Endothelial cell of umbilical vein (primary cell): ENCODE results near the gene LRP1B. TPM values are rescaled to one million over a fixed set of nuclear protein-coding genes. Genes with fewer than 3 reads are reported as not detected.

Experiments used
- BruUV-seq: library from RNA; stranded (reverse); fragments of 400-500 nt; replicated peaks from 2 replicates; lab custom pipeline; 2021; lab: Mats Ljungman, UMichigan
- CTCF ChIA-PET: fragments of 300-600, 350-600 bp; sonication (Branson Sonifier 250); formaldehyde crosslinking; loops from one replicate; lab custom pipeline; 2021; ENCODE audit warnings: antibody characterized with exemption, inconsistent platforms; lab: Charles Lee
- POLR2A ChIA-PET: fragments of 300-600, 350-600 bp; sonication (Branson Sonifier 250); formaldehyde crosslinking; loops from one replicate; lab custom pipeline; 2021; ENCODE audit warnings: antibody characterized with exemption, inconsistent platforms; lab: Charles Lee
- DNase-seq: peaks from one replicate; pipeline ENCODE4 v3.0.0-alpha.2; 2011; ENCODE audit warnings: low read depth, low spot score
- FAIRE-seq: peaks from 2 replicates; lab custom pipeline; 2011; peaks lifted over from hg19 to GRCh38; lab: Jason Lieb, UNC
- H2AFZ ChIP-seq: 2 replicates; pipeline ENCODE4 v1.6.0; 2012; ENCODE audit warnings: low read depth, low read length, control low read depth, inconsistent platforms
- H3K27ac ChIP-seq: 2 replicates; pipeline ENCODE4 v1.5.1; 2011; ENCODE audit warnings: low read depth, mild to moderate bottlenecking, control low read depth, low read length, moderate library complexity; ENCODE audit not compliant: insufficient read depth
- H3K27me3 ChIP-seq, 2 experiments: 2 replicates each; pipeline versions ENCODE4 v1.6.0 to v1.6.1; 2011; ENCODE audit warnings: low read length in 2 of 2, mixed read lengths in 1 of 2; ENCODE audit not compliant: control insufficient read depth in 2 of 2, insufficient read depth in 2 of 2
- H3K36me3 ChIP-seq, 2 experiments: 2 replicates in 1 of 2; 3 replicates in 1 of 2; pipeline ENCODE4 v1.5.1; 2011; ENCODE audit warnings: low read length in 2 of 2, mild to moderate bottlenecking in 1 of 2, moderate library complexity in 1 of 2; ENCODE audit not compliant: control insufficient read depth in 2 of 2, insufficient read depth in 2 of 2; ENCODE audit errors: extremely low read depth in 1 of 2
- H3K4me1 ChIP-seq: 3 replicates; pipeline ENCODE4 v1.5.1; 2011; ENCODE audit warnings: mild to moderate bottlenecking, low read length; ENCODE audit not compliant: control insufficient read depth, insufficient read depth; ENCODE audit errors: extremely low read depth
- H3K4me2 ChIP-seq: 2 replicates; pipeline ENCODE4 v1.6.1; 2011; ENCODE audit warnings: low read length, control low read depth, mixed read lengths; ENCODE audit not compliant: insufficient read depth
- H3K4me3 ChIP-seq, 3 experiments: fragments of 200-600 bp in 1 of 3; sonication (generic), shearing (Covaris generic) in 1 of 3; replicated peaks in 1 of 3; 2 replicates each; pipeline ENCODE4 v1.5.1; 2011 to 2016; ENCODE audit warnings: control low read depth in 3 of 3, low read length in 3 of 3, mild to moderate bottlenecking in 2 of 3, inconsistent platforms in 1 of 3, low read depth in 1 of 3, moderate library complexity in 1 of 3; ENCODE audit not compliant: insufficient read depth in 1 of 3
- H3K79me2 ChIP-seq: 2 replicates; pipeline ENCODE4 v1.6.0; 2012; ENCODE audit warnings: low read length, inconsistent platforms; ENCODE audit not compliant: control insufficient read depth, insufficient read depth
- H3K9ac ChIP-seq: replicated peaks from 2 replicates; pipeline ENCODE3; 2011; ENCODE audit warnings: low read length, control low read depth; ENCODE audit not compliant: insufficient read depth; ENCODE audit errors: extremely low read depth
- H3K9me1 ChIP-seq: replicated peaks from 3 replicates; pipeline ENCODE4 v1.6.0; 2011; ENCODE audit warnings: mild to moderate bottlenecking, low read length; ENCODE audit not compliant: control insufficient read depth, insufficient read depth; ENCODE audit errors: extremely low read depth
- H3K9me3 ChIP-seq: replicated peaks from 2 replicates; pipeline ENCODE4 v1.5.1; 2012; ENCODE audit warnings: low read length, inconsistent platforms; ENCODE audit not compliant: control insufficient read depth, insufficient read depth
- H4K20me1 ChIP-seq: replicated peaks from 2 replicates; pipeline ENCODE3; 2011; ENCODE audit warnings: mild to moderate bottlenecking, low read length; ENCODE audit not compliant: control insufficient read depth, insufficient read depth; ENCODE audit errors: extremely low read depth
- EZH2 ChIP-seq: IDR thresholded peaks from 2 replicates; pipeline ENCODE4 v1.6.1; 2012; ENCODE audit warnings: borderline replicate concordance, low read depth, mild to moderate bottlenecking, moderate library complexity, low read length, inconsistent platforms; ENCODE audit not compliant: severe bottlenecking
- FOS ChIP-seq: IDR thresholded peaks from 2 replicates; pipeline ENCODE4 v1.6.1; 2011; ENCODE audit warnings: mild to moderate bottlenecking, low read length, moderate library complexity, borderline replicate concordance; ENCODE audit not compliant: insufficient read depth
- JUN ChIP-seq: IDR thresholded peaks from 2 replicates; pipeline ENCODE4 v1.6.1; 2011; ENCODE audit warnings: borderline replicate concordance, low read depth; ENCODE audit not compliant: insufficient read length, insufficient read depth
- MYC ChIP-seq: IDR thresholded peaks from one replicate; pipeline ENCODE4 v1.6.1; 2011; ENCODE audit warnings: mild to moderate bottlenecking, low read depth, low read length
- POLR2A ChIP-seq: IDR thresholded peaks from 2 replicates; pipeline ENCODE4 v1.6.1; 2012; ENCODE audit warnings: low read depth, mild to moderate bottlenecking, control low read depth, low read length
- dilution Hi-C: fragments of 300-500 bp; cut with MboI; formaldehyde crosslinking; loops from one replicate; pipeline ENCODE4 v1.15.0; 2019; ENCODE audit warnings: low sequenced_read_pairs; ENCODE audit not compliant: extremely low pct_ligation_motif_present
- intact Hi-C: fragments of 100-400 bp; cut with micrococcal nuclease; formaldehyde crosslinking; loops from one replicate; pipeline ENCODE4 v1.10.0; 2022
- polyA plus RNA-seq, 4 experiments: library from polyadenylated mRNA; depleted of rRNA in 3 of 4; stranded (reverse) in 3 of 4; unstranded in 1 of 4; fragments of >200 nt; gene quantifications; 2 replicates each; pipeline versions ENCODE4 v1.2.1 to v1.2.3, GENCODE V29; 2011 to 2012; ENCODE audit warnings: missing spikeins in 1 of 4
- total RNA-seq: library from RNA; stranded (reverse); gene quantifications from 2 replicates; pipeline ENCODE4 v1.2.3, GENCODE V29; 2021
- TF ChIP-seq, protein P1 (sequence below), 2 donors: IDR thresholded peaks; 1 replicate in 1 of 2; 2 replicates in 1 of 2; pipeline ENCODE4 v1.5.1; 2011; ENCODE audit warnings: low read length in 2 of 2, mild to moderate bottlenecking in 2 of 2, moderate library complexity in 2 of 2, control low read depth in 1 of 2, inconsistent platforms in 1 of 2, low read depth in 1 of 2; ENCODE audit not compliant: insufficient read depth in 1 of 2; ENCODE audit errors: extremely low read depth in 1 of 2
- TF ChIP-seq, protein P2 (sequence below): IDR thresholded peaks from 2 replicates; pipeline ENCODE4 v1.6.1; 2011; ENCODE audit not compliant: insufficient read depth, insufficient read length

The LRP1B gene
- total and polyA plus RNA-seq, 2 donors (not counting 3 experiments of a cell fraction or from before 2014, with no cell fraction given), result 0.03 to 0.07 TPM

DNA sequence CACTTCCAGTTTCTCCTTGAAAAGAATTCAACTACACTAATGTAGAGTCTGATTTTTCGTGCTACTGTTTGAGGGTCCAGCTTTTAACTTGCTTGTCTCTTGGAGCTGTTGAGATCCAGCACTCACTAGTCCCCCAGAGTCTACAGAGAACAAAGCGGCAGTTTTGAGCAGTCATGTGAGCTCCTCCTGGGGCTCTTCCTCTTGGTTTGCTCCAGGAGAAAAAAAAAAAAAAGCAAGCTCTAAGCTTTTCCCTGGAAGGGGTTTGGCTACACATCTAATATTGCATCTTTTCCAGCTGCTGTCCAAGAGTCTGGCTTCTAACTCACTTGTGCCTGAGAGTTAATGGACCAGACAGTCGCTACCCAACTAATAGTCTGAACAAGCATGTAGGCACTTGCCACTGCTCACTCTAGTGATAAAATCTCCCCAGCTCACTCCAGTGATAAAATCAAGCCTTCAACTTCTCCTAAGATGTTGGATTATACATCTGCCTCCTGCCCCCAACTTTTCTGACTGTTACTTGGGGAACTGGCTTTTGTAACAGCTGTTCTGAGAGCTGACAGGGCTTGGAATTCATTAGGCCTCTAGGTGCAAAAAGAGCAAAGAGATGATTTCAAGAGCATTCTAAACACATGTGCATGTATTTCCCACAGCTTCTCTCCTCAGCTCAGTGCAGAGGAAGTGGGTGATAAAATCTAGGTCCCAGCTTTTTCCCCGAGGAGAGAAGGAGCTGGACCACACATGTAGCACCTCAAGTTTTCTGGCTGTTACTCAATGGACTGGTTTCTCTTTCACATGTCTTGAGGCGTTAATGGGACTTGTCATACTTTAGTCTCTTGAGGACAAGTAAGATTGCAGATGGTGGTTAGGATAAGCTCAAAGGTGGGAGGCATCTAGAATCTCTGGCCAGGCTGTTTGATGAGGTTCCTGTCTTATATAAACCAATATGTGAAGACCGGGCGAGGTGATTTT is 750.5 kb downstream of the LRP1B start:
- Histone ChIP-seq H3K36me3 (no peaks in the 10 kb centered on the region), H3K27ac (no peak overlapping the region), H3K9ac (no peak overlapping the region), H4K20me1 (no peaks in the 10 kb centered on the region), H3K9me3 (no peaks in the 10 kb centered on the region), H3K79me2 (no peaks in the 10 kb centered on the region), H3K4me2 (no peak overlapping the region), H2AFZ (no peak overlapping the region), H3K4me3 (no peak overlapping the region), H3K4me1 (no peaks in the 10 kb centered on the region), H3K27me3 (no peaks in the 10 kb centered on the region), H3K9me1 (no peaks in the 10 kb centered on the region)
- ChIA-PET POLR2A (no interaction called here), CTCF (interaction anchor here (0.8 to 1.4 kb wide), 3 partner anchors 12 to 516 kb away, joined by 3 to 5 read pairs (median 5); no protein-coding TSS in a partner anchor)
- no peak for DNase-seq
- no peak for TF ChIP-seq EZH2
- no peak for TF ChIP-seq JUN
- TF ChIP-seq, protein P1, sequence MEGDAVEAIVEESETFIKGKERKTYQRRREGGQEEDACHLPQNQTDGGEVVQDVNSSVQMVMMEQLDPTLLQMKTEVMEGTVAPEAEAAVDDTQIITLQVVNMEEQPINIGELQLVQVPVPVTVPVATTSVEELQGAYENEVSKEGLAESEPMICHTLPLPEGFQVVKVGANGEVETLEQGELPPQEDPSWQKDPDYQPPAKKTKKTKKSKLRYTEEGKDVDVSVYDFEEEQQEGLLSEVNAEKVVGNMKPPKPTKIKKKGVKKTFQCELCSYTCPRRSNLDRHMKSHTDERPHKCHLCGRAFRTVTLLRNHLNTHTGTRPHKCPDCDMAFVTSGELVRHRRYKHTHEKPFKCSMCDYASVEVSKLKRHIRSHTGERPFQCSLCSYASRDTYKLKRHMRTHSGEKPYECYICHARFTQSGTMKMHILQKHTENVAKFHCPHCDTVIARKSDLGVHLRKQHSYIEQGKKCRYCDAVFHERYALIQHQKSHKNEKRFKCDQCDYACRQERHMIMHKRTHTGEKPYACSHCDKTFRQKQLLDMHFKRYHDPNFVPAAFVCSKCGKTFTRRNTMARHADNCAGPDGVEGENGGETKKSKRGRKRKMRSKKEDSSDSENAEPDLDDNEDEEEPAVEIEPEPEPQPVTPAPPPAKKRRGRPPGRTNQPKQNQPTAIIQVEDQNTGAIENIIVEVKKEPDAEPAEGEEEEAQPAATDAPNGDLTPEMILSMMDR (IDR thresholded peaks at IDR 0.05; ENCODE audit: extremely low read depth in 1 of 2, insufficient read depth in 1 of 2, low read depth in 1 of 2, low read length in 2 of 2), result no peak
- no peak for TF ChIP-seq MYC
- TF ChIP-seq FOS, result no peak
- TF ChIP-seq, protein P2, sequence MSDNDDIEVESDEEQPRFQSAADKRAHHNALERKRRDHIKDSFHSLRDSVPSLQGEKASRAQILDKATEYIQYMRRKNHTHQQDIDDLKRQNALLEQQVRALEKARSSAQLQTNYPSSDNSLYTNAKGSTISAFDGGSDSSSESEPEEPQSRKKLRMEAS, result no peak
- no peak for TF ChIP-seq POLR2A
- BruUV-seq, result no TSS peak
- dilution Hi-C loops, result no loop called here
- intact Hi-C loops, result no loop called here
- no peak for FAIRE-seq
